ENCODE measurements around the gene GRWD1. TPM values are rescaled to one million over a fixed set of nuclear protein-coding genes. Genes with fewer than 3 reads are reported as not detected.
A peak's percentile ranks its signal among the peaks of the same experiment; 100 is the strongest.

GRWD1 gene
- total RNA-seq, 1 donor from 2014 or later = 34.0 TPM

DNA sequence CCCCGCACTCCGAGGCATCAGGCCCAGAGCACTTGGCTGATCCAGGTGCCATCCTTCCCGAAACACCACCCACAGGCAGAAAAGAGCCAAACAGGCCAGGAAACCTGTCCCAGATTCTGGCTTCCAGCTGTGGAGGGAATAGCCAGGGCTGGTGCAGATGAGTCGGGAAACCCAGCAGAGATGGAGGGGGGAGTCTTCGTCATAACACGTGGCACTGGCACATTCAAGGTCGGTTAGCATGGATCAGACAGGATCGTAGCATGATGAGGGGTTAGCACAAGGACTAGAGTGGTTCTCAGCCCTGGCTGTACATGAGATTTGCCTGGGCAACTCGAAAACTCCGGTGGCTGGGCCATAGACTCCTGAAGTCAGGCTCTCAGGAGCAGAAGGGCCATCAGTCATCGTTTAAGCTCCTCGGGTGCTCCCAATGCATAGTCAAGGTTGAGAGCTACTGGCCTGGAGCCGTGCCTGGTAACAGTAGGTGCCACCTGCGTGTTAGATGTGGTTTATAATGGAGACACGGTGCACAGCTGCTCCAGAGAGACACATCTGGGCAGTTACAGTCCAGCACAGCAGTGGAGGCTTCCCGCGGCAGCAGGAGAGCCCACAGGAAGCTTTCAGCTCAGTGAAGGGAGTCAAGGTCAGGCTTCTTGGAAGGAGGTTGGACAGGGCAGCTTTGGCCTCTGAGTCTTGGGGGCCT, 29.7 kb downstream of the GRWD1 start:
- H3K27me3 Mint-ChIP-seq (ENCODE audit: low read depth) = no peaks in the 10 kb centered on the region
- peak overlapping the region; percentile 50 for H3K27ac Mint-ChIP-seq
- H3K9me3 Mint-ChIP-seq = no peaks in the 10 kb centered on the region
- TF ChIP-seq CTCF (IDR thresholded peaks at IDR 0.05; ENCODE audit: unreplicated experiment) = no peak
- peaks cover 40% of the 10 kb centered on the region for H3K36me3 Mint-ChIP-seq
- peaks cover 3% of the 10 kb centered on the region for H3K4me1 Mint-ChIP-seq
- H3K4me3 Mint-ChIP-seq = no peak overlapping the region
- no peak for DNase-seq (ENCODE audit: low spot score in 2 of 2, unreplicated experiment in 2 of 2)

- Mint-ChIP-seq H3K27ac (no peak overlapping the region), H3K4me1 (no peaks in the 10 kb centered on the region), H3K9me3 (no peaks in the 10 kb centered on the region), H3K27me3 (ENCODE audit: low read depth) (no peaks in the 10 kb centered on the region), H3K4me3 (no peak overlapping the region), H3K36me3 (peaks cover 37% of the 10 kb centered on the region)
- no peak for DNase-seq (ENCODE audit: low spot score in 2 of 2, unreplicated experiment in 2 of 2)
- no peak for TF ChIP-seq CTCF (IDR thresholded peaks at IDR 0.05; ENCODE audit: unreplicated experiment)
Observed at GRCh38 chr19:48476176-48476575, 30.4 kb downstream of the GRWD1 start.

DNA sequence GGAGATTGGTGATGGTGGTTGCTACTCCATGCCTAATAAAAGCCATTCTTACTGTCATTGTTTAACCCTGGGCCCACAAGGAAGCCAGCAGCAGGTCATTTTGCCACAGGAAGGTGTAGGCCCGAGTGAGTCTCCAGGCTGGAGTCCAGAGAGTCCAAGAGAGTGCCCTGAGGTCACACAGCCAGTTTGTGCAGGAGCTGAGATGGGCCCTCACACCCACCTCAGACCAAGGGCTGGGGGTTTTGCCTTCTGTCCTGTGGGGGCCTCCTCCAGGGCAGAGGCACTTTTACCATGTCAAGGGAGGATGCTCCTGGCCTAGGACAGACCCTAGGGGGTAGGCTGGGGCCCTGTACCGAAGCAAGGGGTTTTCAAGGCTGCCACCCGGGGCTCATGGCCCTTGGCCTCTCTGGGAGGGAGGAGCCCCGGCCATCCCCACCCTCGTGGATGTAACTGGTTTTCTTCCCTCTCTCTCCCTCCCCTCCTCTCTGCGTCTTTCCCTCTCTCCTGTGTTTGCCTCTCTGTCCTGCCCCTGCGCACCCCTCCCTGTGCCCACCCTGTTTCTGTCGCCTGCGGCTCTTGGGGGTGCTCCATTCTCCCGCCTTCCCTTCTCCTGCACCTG, 31.4 kb downstream of the GRWD1 start:
- no peaks in the 10 kb centered on the region for H3K4me1 Mint-ChIP-seq
- no peaks in the 10 kb centered on the region for H3K27me3 Mint-ChIP-seq (ENCODE audit: low read depth)
- no peaks in the 10 kb centered on the region for H3K9me3 Mint-ChIP-seq
- peaks cover 33% of the 10 kb centered on the region for H3K36me3 Mint-ChIP-seq
- DNase-seq (ENCODE audit: low spot score in 2 of 2, unreplicated experiment in 2 of 2) = no peak
- H3K27ac Mint-ChIP-seq = no peak overlapping the region
- no peak for TF ChIP-seq CTCF (IDR thresholded peaks at IDR 0.05; ENCODE audit: unreplicated experiment)
- no peak overlapping the region for H3K4me3 Mint-ChIP-seq

- DNase-seq (ENCODE audit: low spot score in 2 of 2, unreplicated experiment in 2 of 2) = no peak
- H3K4me1 Mint-ChIP-seq = no peaks in the 10 kb centered on the region
- no peak overlapping the region for H3K27ac Mint-ChIP-seq
- H3K4me3 Mint-ChIP-seq = no peak overlapping the region
- no peaks in the 10 kb centered on the region for H3K27me3 Mint-ChIP-seq (ENCODE audit: low read depth)
- no peak for TF ChIP-seq CTCF (IDR thresholded peaks at IDR 0.05; ENCODE audit: unreplicated experiment)
- H3K9me3 Mint-ChIP-seq = no peaks in the 10 kb centered on the region
- peaks cover 29% of the 10 kb centered on the region for H3K36me3 Mint-ChIP-seq
Observed at GRCh38 chr19:48477698-48478338, 32.0 kb downstream of the GRWD1 start.

DNA sequence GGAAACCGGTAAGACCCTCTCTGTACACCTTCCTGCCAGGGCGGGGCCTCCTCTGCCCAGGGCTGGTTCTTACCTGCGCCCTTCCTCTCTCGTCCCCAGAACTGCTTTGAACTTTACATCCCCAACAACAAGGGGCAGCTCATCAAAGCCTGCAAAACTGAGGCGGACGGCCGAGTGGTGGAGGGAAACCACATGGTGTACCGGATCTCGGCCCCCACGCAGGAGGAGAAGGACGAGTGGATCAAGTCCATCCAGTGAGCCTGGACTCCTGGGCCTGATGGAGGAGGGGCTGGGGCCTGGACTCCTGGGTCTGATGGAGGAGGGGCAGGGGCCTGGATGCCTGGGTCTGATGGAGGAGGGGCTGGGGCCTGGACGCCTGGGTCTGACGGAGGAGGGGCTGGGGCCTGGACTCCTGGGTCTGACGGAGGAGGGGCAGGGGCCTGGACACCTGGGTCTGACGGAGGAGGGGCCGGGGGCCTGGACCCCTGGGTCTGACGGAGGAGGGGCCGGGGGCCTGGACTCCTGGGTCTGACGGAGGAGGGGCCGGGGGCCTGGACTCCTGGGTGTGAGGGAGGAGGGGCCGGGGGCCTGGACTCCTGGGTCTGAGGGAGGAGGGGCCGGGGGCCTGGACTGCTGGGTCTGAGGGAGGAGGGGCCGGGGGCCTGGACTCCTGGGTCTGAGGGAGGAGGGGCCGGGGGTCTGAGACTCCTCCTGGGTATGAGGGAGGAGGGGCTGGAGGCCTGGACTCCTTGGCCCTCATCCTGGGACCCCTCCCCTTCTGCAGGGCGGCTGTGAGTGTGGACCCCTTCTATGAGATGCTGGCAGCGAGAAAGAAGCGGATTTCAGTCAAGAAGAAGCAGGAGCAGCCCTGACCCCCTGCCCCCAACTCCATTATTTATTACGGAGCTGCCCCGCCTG, 32.8 kb downstream of the GRWD1 start:
- Mint-ChIP-seq H3K4me1 (peaks cover 3% of the 10 kb centered on the region), H3K4me3 (no peak overlapping the region), H3K27ac (no peak overlapping the region), H3K27me3 (ENCODE audit: low read depth) (no peaks in the 10 kb centered on the region), H3K9me3 (no peaks in the 10 kb centered on the region), H3K36me3 (peaks cover 28% of the 10 kb centered on the region)
- no peak for TF ChIP-seq CTCF (IDR thresholded peaks at IDR 0.05; ENCODE audit: unreplicated experiment)
- no peak for DNase-seq (ENCODE audit: low spot score in 2 of 2, unreplicated experiment in 2 of 2)

All from mesothelial cell of epicardium (in vitro differentiated cells).